Nephron progenitor cell (in vitro differentiated cells): ENCODE measurements around the gene FOXP1.

Experiments
- DNase-seq: peaks from one replicate; pipeline ENCODE4 v3.0.0; 2021
- H3K27ac Mint-ChIP-seq: 2 replicates; pipeline ENCODE4 v1.8.0; 2021; ENCODE audit warnings: mild to moderate bottlenecking, moderate library complexity, mixed read lengths
- H3K27me3 Mint-ChIP-seq: 2 replicates; pipeline ENCODE4 v1.8.0; 2021; ENCODE audit warnings: mild to moderate bottlenecking, low read depth, mixed read lengths; ENCODE audit not compliant: poor library complexity
- H3K36me3 Mint-ChIP-seq: 2 replicates; pipeline ENCODE4 v1.8.0; 2021; ENCODE audit warnings: low read depth, mixed read lengths
- H3K4me1 Mint-ChIP-seq: 2 replicates; pipeline ENCODE4 v1.8.0; 2021; ENCODE audit warnings: mixed read lengths
- H3K4me3 Mint-ChIP-seq: 2 replicates; pipeline ENCODE4 v1.8.0; 2021; ENCODE audit warnings: mild to moderate bottlenecking, moderate library complexity, mixed read lengths
- H3K9me3 Mint-ChIP-seq: 2 replicates; pipeline ENCODE4 v1.8.0; 2021; ENCODE audit warnings: mild to moderate bottlenecking, moderate library complexity, mixed read lengths
- CTCF ChIP-seq: fragments of 200-600 bp; sonication (generic); IDR thresholded peaks from 2 replicates; pipeline ENCODE4 v1.5.0; 2021; ENCODE audit warnings: antibody characterized with exemption

FOXP1 gene

GRCh38 chr3:71052716-71053115 lies 530.8 kb downstream of the FOXP1 start:
- Mint-ChIP-seq H3K27ac (no peak overlapping the region), H3K27me3 (no peaks in the 10 kb centered on the region), H3K9me3 (no peaks in the 10 kb centered on the region), H3K4me3 (peak overlapping the region; percentile 21), H3K36me3 (no peaks in the 10 kb centered on the region), H3K4me1 (no peaks in the 10 kb centered on the region)
- DNase-seq: no peak
- TF ChIP-seq CTCF: no peak

- Mint-ChIP-seq H3K36me3 (no peaks in the 10 kb centered on the region), H3K4me3 (peak overlapping the region; percentile 44), H3K4me1 (no peaks in the 10 kb centered on the region), H3K9me3 (no peaks in the 10 kb centered on the region), H3K27ac (peak overlapping the region; percentile 72), H3K27me3 (no peaks in the 10 kb centered on the region)
- no peak for DNase-seq
- TF ChIP-seq CTCF: no peak
Measured at GRCh38 chr3:71051893-71052687, 531.4 kb downstream of the FOXP1 start.

- H3K36me3 Mint-ChIP-seq: peaks cover under 1% of the 10 kb centered on the region
- no peaks in the 10 kb centered on the region for H3K4me1 Mint-ChIP-seq
Measured at GRCh38 chr3:71051259-71051595, 532.3 kb downstream of the FOXP1 start.

GRCh38 chr3:71050538-71051258 lies 532.8 kb downstream of the FOXP1 start:
- no peaks in the 10 kb centered on the region for H3K9me3 Mint-ChIP-seq
- peak overlapping the region; percentile 88 for H3K27ac Mint-ChIP-seq
- peak overlapping the region; percentile 36 for H3K4me3 Mint-ChIP-seq
- DNase-seq: peak; percentile 41
- no peaks in the 10 kb centered on the region for H3K27me3 Mint-ChIP-seq
- TF ChIP-seq CTCF: no peak
- no peaks in the 10 kb centered on the region for H3K4me1 Mint-ChIP-seq
- peaks cover 5% of the 10 kb centered on the region for H3K36me3 Mint-ChIP-seq

More at GRCh38 chr3:71051259-71051595, 532.3 kb downstream of the FOXP1 start:
- no peak for TF ChIP-seq CTCF
- no peak for DNase-seq
- Mint-ChIP-seq H3K4me3 (no peak overlapping the region), H3K9me3 (no peaks in the 10 kb centered on the region), H3K27ac (peak overlapping the region; percentile 88), H3K27me3 (no peaks in the 10 kb centered on the region)

GRCh38 chr3:71050166-71050537 lies 533.4 kb downstream of the FOXP1 start:
- peak overlapping the region; percentile 84 for H3K27ac Mint-ChIP-seq
- H3K36me3 Mint-ChIP-seq: peaks cover 11% of the 10 kb centered on the region
- TF ChIP-seq CTCF: no peak
- H3K4me1 Mint-ChIP-seq: no peaks in the 10 kb centered on the region
- no peak for DNase-seq
- H3K27me3 Mint-ChIP-seq: no peaks in the 10 kb centered on the region
- H3K9me3 Mint-ChIP-seq: no peaks in the 10 kb centered on the region
- H3K4me3 Mint-ChIP-seq: no peak overlapping the region

- TF ChIP-seq CTCF: no peak
- H3K27ac Mint-ChIP-seq: peak overlapping the region; percentile 85
- H3K27me3 Mint-ChIP-seq: no peaks in the 10 kb centered on the region
- H3K4me1 Mint-ChIP-seq: no peaks in the 10 kb centered on the region
- DNase-seq: no peak
- H3K4me3 Mint-ChIP-seq: peak overlapping the region; percentile 59
- H3K36me3 Mint-ChIP-seq: peaks cover 20% of the 10 kb centered on the region
- no peaks in the 10 kb centered on the region for H3K9me3 Mint-ChIP-seq
Measured at GRCh38 chr3:71048948-71049347, 534.6 kb downstream of the FOXP1 start.
